HCT116 (cell line): ENCODE measurements around the gene ZFP3.

Experiments used
- CBX3 ChIP-seq: IDR thresholded peaks from 2 replicates; pipeline ENCODE4 v1.6.1; 2012; ENCODE audit warnings: low read depth
- CEBPB ChIP-seq: IDR thresholded peaks from 2 replicates; pipeline ENCODE4 v1.6.1; 2012; ENCODE audit warnings: low read depth
- CTCF ChIP-seq, 3 experiments: fragments of 200-600 bp in 1 of 3; sonication (generic) in 1 of 3; IDR thresholded peaks in 2 of 3; conservative IDR thresholded peaks in 1 of 3; 2 replicates each; pipeline ENCODE4 v1.5.1; 2012 to 2017; ENCODE audit warnings: low read depth in 2 of 3, low read length in 2 of 3, antibody characterized with exemption in 1 of 3, borderline replicate concordance in 1 of 3, control low read depth in 1 of 3, mild to moderate bottlenecking in 1 of 3, mixed read lengths in 1 of 3, mixed run types in 1 of 3, moderate library complexity in 1 of 3; ENCODE audit not compliant: insufficient read depth in 1 of 3
- POLR2AphosphoS5 ChIP-seq: IDR thresholded peaks from 2 replicates; pipeline ENCODE4 v1.6.1; 2011; ENCODE audit warnings: mild to moderate bottlenecking, low read depth, low read length, moderate library complexity
- REST ChIP-seq: IDR thresholded peaks from 2 replicates; pipeline ENCODE4 v1.6.1; 2012; ENCODE audit warnings: low read depth
- ZFX ChIP-seq: fragments of 450-650 bp; IDR thresholded peaks from 2 replicates; pipeline ENCODE4 v1.6.1; 2017

- TF ChIP-seq REST, result no peak
- TF ChIP-seq POLR2AphosphoS5, result no peak
- no peak for TF ChIP-seq ZFX
- TF ChIP-seq CBX3, result no peak
- no peak for TF ChIP-seq CTCF (IDR thresholded peaks at IDR 0.05 in 2 of 3, conservative IDR thresholded peaks at IDR 0.05 in 1 of 3; ENCODE audit: borderline replicate concordance in 1 of 3, insufficient read depth in 1 of 3, low read depth in 2 of 3, low read length in 2 of 3)
- no peak for TF ChIP-seq CEBPB
These were observed 28.9 kb upstream of the ZFP3 start for GRCh38 chr17:5049314-5049841.
